ENCODE measurements around the gene CAPZB. TPM values are rescaled to one million over a fixed set of nuclear protein-coding genes. Genes with fewer than 3 reads are reported as not detected.

CAPZB gene
- total RNA-seq, 1 donor from 2014 or later, result 403 TPM

DNA sequence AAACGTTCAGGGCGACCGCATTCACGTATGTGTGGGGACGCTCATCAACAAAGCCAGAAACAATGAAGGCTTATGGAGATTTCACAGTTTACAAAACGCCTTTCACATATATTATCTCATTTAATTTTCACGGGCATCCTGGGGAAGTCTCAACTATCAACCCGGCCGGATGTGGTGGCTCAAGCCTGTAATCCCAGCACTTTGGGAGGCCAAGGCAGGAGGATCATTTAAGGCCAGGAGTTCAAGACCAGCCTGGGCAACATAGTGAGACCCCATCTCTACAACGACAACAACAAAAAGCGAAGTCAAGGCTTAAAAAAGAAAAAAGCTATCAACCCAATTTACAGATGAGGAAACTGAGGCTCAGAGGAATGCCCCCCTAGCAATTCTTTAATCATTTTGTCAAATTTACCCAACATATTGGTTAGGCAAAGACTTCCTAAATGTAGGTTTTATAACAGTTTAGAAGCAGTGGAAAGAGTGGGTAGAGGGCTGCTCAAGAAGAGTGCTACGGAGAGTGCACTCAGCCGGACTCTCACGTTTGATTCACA, 144.9 kb downstream of the CAPZB start:
- H3K9me3 Mint-ChIP-seq (ENCODE audit: unreplicated experiment), result no peaks in the 10 kb centered on the region
- no peaks in the 10 kb centered on the region for H3K27me3 Mint-ChIP-seq (ENCODE audit: unreplicated experiment)
- no peak overlapping the region for H3K4me3 Mint-ChIP-seq (ENCODE audit: unreplicated experiment)
- no peak for DNase-seq (ENCODE audit: extremely low spot score, unreplicated experiment)
- H3K4me1 Mint-ChIP-seq (ENCODE audit: unreplicated experiment), result peaks cover 15% of the 10 kb centered on the region
- no peak overlapping the region for H3K27ac Mint-ChIP-seq (ENCODE audit: unreplicated experiment)
- TF ChIP-seq, protein P1, sequence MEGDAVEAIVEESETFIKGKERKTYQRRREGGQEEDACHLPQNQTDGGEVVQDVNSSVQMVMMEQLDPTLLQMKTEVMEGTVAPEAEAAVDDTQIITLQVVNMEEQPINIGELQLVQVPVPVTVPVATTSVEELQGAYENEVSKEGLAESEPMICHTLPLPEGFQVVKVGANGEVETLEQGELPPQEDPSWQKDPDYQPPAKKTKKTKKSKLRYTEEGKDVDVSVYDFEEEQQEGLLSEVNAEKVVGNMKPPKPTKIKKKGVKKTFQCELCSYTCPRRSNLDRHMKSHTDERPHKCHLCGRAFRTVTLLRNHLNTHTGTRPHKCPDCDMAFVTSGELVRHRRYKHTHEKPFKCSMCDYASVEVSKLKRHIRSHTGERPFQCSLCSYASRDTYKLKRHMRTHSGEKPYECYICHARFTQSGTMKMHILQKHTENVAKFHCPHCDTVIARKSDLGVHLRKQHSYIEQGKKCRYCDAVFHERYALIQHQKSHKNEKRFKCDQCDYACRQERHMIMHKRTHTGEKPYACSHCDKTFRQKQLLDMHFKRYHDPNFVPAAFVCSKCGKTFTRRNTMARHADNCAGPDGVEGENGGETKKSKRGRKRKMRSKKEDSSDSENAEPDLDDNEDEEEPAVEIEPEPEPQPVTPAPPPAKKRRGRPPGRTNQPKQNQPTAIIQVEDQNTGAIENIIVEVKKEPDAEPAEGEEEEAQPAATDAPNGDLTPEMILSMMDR (IDR thresholded peaks at IDR 0.05), result no peak
- H3K36me3 Mint-ChIP-seq (ENCODE audit: unreplicated experiment), result peaks cover 27% of the 10 kb centered on the region

DNA sequence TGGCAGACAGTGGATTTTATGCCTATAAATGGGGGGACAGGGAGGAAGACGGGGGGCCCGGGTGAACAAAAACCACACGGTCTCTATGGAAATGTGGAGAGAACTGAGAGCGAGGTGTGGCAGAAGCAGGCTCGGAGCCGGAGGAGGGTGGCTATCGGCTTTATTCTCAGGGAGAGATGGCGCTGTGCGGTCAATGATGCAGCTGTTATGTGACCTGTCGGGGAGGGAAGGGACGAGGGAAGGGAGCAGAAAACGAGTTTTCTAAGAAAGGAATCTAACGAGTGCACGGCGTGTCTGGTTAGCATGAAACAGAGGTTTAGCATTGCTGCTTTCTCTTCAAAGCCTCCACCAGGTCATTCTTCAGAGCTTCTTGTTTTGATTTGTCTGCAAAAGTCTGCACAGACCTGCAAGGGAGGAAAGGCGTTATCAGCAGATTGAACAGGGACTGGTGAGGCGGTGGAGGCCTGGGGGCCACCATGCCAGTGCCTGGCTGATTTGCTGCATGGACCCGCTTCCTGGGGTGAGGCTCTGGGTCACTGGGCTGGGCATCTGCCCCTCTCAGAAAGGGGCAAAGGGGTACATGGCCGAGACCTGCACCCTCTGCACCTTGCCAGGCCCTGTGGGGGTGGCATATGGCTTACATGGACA, 146.0 kb downstream of the CAPZB start:
- Mint-ChIP-seq H3K9me3 (ENCODE audit: unreplicated experiment) (no peaks in the 10 kb centered on the region), H3K27ac (ENCODE audit: unreplicated experiment) (no peak overlapping the region), H3K4me3 (ENCODE audit: unreplicated experiment) (no peak overlapping the region), H3K27me3 (ENCODE audit: unreplicated experiment) (no peaks in the 10 kb centered on the region), H3K36me3 (ENCODE audit: unreplicated experiment) (peaks cover 19% of the 10 kb centered on the region), H3K4me1 (ENCODE audit: unreplicated experiment) (peaks cover 15% of the 10 kb centered on the region)
- TF ChIP-seq, protein P1 (IDR thresholded peaks at IDR 0.05), result no peak
- no peak for DNase-seq (ENCODE audit: extremely low spot score, unreplicated experiment)

DNA sequence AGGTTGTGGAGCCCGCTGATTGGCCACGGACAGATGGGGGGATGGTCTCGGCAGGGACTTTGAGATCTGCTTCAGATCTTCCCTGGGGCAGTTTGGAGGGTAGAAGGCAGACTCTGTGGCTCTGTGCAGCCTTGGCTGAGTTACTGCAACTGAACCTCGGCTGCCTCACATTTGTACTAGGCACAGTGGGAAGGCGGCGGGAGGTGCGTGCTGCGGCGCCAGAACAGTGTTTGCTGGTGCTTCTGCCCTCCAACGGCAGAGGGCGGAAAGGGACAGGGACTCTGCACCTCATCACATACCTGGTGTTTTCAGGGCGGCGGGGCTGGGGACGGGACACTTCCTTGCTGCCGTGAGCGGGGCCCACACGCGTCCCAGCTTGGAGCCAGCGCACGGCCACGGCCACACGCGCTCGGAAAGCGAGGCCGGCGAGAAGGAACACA, 147.0 kb downstream of the CAPZB start:
- Mint-ChIP-seq H3K27ac (ENCODE audit: unreplicated experiment) (peak overlapping the region; percentile 12), H3K36me3 (ENCODE audit: unreplicated experiment) (peaks cover 17% of the 10 kb centered on the region), H3K27me3 (ENCODE audit: unreplicated experiment) (no peaks in the 10 kb centered on the region), H3K4me3 (ENCODE audit: unreplicated experiment) (no peak overlapping the region), H3K9me3 (ENCODE audit: unreplicated experiment) (no peaks in the 10 kb centered on the region), H3K4me1 (ENCODE audit: unreplicated experiment) (peaks cover 15% of the 10 kb centered on the region)
- no peak for DNase-seq (ENCODE audit: extremely low spot score, unreplicated experiment)
- TF ChIP-seq, protein P1 (IDR thresholded peaks at IDR 0.05), result no peak

DNA sequence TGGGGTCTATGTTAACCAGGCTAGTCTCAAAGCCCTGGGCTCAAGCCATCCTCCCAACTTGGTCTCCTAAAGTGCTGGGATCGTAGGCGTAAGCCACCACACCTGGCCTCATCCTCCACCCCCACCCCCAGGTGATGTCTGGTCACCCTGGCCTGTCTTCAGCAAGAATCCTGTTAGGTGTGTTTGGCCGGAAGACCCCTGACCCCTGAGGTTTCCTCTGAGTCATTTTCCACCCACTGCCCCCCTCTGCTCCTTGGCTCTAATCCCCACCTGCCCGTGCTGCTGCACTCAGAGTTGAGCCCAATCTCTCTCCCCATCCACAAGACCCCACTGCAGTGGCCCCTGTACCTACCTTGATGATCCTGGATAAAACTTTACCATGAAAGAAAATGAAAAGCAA, 148.1 kb downstream of the CAPZB start:
- TF ChIP-seq, protein P1 (IDR thresholded peaks at IDR 0.05), result no peak
- Mint-ChIP-seq H3K36me3 (ENCODE audit: unreplicated experiment) (peaks cover 13% of the 10 kb centered on the region), H3K27me3 (ENCODE audit: unreplicated experiment) (no peaks in the 10 kb centered on the region), H3K27ac (ENCODE audit: unreplicated experiment) (no peak overlapping the region), H3K4me3 (ENCODE audit: unreplicated experiment) (no peak overlapping the region), H3K4me1 (ENCODE audit: unreplicated experiment) (peaks cover 15% of the 10 kb centered on the region), H3K9me3 (ENCODE audit: unreplicated experiment) (no peaks in the 10 kb centered on the region)
- no peak for DNase-seq (ENCODE audit: extremely low spot score, unreplicated experiment)

DNA sequence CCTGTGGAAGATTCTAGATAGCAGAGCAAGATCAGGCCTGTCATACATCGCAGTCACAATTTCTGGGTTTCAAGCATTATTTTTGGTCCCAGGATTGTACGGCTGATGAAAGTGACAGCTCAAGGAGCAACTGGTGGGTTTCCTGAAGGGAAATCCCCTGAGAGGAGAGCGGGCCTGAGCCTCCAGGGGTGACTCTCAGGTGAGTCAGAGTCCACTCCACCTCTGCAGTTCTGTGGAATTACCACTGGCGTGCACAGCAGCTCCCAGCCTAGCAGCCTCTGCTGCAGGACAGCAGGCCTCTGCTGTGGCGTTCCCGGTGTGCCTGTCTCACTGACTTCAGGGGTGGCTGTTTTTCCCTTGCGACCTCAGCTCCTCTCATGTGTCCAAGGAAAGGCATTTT, 148.8 kb downstream of the CAPZB start:
- TF ChIP-seq, protein P1 (IDR thresholded peaks at IDR 0.05), result no peak
- peaks cover 13% of the 10 kb centered on the region for H3K36me3 Mint-ChIP-seq (ENCODE audit: unreplicated experiment)
- no peak overlapping the region for H3K4me3 Mint-ChIP-seq (ENCODE audit: unreplicated experiment)
- no peak for DNase-seq (ENCODE audit: extremely low spot score, unreplicated experiment)
- H3K27ac Mint-ChIP-seq (ENCODE audit: unreplicated experiment), result no peak overlapping the region
- H3K4me1 Mint-ChIP-seq (ENCODE audit: unreplicated experiment), result peaks cover 14% of the 10 kb centered on the region
- no peaks in the 10 kb centered on the region for H3K27me3 Mint-ChIP-seq (ENCODE audit: unreplicated experiment)
- no peaks in the 10 kb centered on the region for H3K9me3 Mint-ChIP-seq (ENCODE audit: unreplicated experiment)

Measured in osteocyte (in vitro differentiated cells).